Heart left ventricle (tissue), 16 donors: ENCODE results near the gene TFDP3. TPM values are rescaled to one million over a fixed set of nuclear protein-coding genes. Genes with fewer than 3 reads are reported as not detected.

ENCODE experiments used
- ATAC-seq, 4 donors: fragments of 200-7000 bp; cut with Tn5 transposase; one replicate each; pipeline ENCODE4 v1.9.1; 2020 to 2022; ENCODE audit warnings: moderate library complexity in 4 of 4, mild to moderate bottlenecking in 3 of 4, moderate number of reproducible peaks in 1 of 4
- DNase-seq, 5 donors: peaks; one replicate each; pipeline ENCODE4 v3.0.0-alpha.2; 2020
- H3K27ac ChIP-seq, 12 donors: fragments of 200-600 bp; sonication (generic) in 4 of 12; one replicate each; pipeline versions ENCODE4 v1.5.0 to v1.8.0; 2016 to 2022; ENCODE audit warnings: mild to moderate bottlenecking in 2 of 12
- H3K27me3 ChIP-seq, 9 donors: fragments of 200-600 bp; sonication (generic) in 2 of 9; one replicate each; pipeline versions ENCODE4 v1.5.1 to v1.8.0; 2016 to 2022; ENCODE audit warnings: mild to moderate bottlenecking in 3 of 9
- H3K36me3 ChIP-seq, 9 donors: fragments of 200-600 bp; sonication (generic) in 2 of 9; one replicate each; pipeline versions ENCODE4 v1.5.0 to v1.8.0; 2018 to 2022; ENCODE audit warnings: mild to moderate bottlenecking in 2 of 9
- H3K4me1 ChIP-seq, 12 donors: fragments of 200-600 bp; sonication (generic) in 4 of 12; one replicate each; pipeline versions ENCODE4 v1.5.0 to v1.8.0; 2016 to 2022; ENCODE audit warnings: mild to moderate bottlenecking in 3 of 12
- H3K4me3 ChIP-seq, 12 donors: fragments of 200-600 bp; sonication (generic) in 4 of 12; one replicate each; pipeline versions ENCODE4 v1.5.0 to v1.8.0; 2017 to 2022; ENCODE audit warnings: mild to moderate bottlenecking in 9 of 12, moderate library complexity in 4 of 12
- H3K9me3 ChIP-seq, 12 donors: fragments of 200-600 bp; sonication (generic) in 4 of 12; one replicate each; pipeline versions ENCODE4 v1.5.0 to v1.8.0; 2016 to 2022; ENCODE audit warnings: mild to moderate bottlenecking in 1 of 12
- POLR2A ChIP-seq, 2 donors: fragments of 450-650 bp; IDR thresholded peaks; one replicate each; pipeline ENCODE4 v1.6.1; 2017; ENCODE audit warnings: antibody characterized with exemption in 2 of 2, mild to moderate bottlenecking in 2 of 2, moderate library complexity in 2 of 2
- WGBS, 4 donors: extraction: QIAGEN DNeasy Blood & Tissue Kit in 2 of 4; methylation state at CpG; one replicate each; pipeline versions ENCODE4 v1.1.5 to v1.1.7; 2013 to 2018; 5-methylcytosine and 5-hydroxymethylcytosine counted together
- intact Hi-C, 10 donors: fragments of 100-400 bp; cut with DNase I; formaldehyde crosslinking; loops; one replicate each; pipeline versions ENCODE4 v1.11.1 to v1.14.2; 2022
- polyA plus RNA-seq, 2 donors: library from polyadenylated mRNA; stranded (reverse); fragments of 200-250 nt; gene quantifications; one replicate each; pipeline ENCODE4 v1.2.3, GENCODE V29; 2013
- total RNA-seq, 9 donors: library from RNA; depleted of rRNA in 2 of 9; stranded (reverse); fragments of >200 nt in 2 of 9; fragmentation: NEBNext Ultra II Directional in 3 of 9; extraction: Animal tissue kit (Norgen Biotek cat#: 25700) in 3 of 9; gene quantifications; one replicate each; pipeline versions ENCODE4 v1.1.0 to v1.2.4, GENCODE V29; 2016 to 2023
- TF ChIP-seq, protein P1 (sequence below), 12 donors: fragments of 200-600 bp; sonication (generic) in 4 of 12; IDR thresholded peaks; one replicate each; pipeline versions ENCODE4 v1.5.0 to v1.8.0; 2018 to 2022; ENCODE audit warnings: antibody characterized with exemption in 12 of 12, mild to moderate bottlenecking in 5 of 12
- donor health status: ischemic (EF 13 %, LVEDD 7.1; RV severe dilation, severe dysfunction).
- donor health status: healthy with polysubstance abuse.
- donor health status: DM: no; HTN: yes; CAD: no.
- donor health status: DM: no; HTN: no; CAD: no.
- donor health status: ischemic (EF 25% LVEDD 6.9; RV normal size, moderate dysfunction).
- donor health status: ischemic (EF 25% LVEDD 5.7; RV mildly dilated, moderate dysfunction).
- donor health status: healthy.
- donor health status: DM: yes; HTN: yes; CAD: no.
- donor health status: ischemic (EF 35%, LVEDD 5.7; RV mildly dilated, moderate dysfunction).
- donor health status: nonischemic (EF 11% LVEDD 7.7; RV severe dilation, severe dysfunction).
- donor health status: DM: yes; HTN: yes; CAD: no.
- donor health status: PGD.
- donor health status: ischemic (EF 29% LVEDD 5.4; RV normal size, mild dysfunction).
- donor health status: nonischemic (EF 23%, LVEDD 6.1; RV moderate dilation, normal function).

TFDP3 gene
- total and polyA plus RNA-seq, 11 donors: not detected

DNA sequence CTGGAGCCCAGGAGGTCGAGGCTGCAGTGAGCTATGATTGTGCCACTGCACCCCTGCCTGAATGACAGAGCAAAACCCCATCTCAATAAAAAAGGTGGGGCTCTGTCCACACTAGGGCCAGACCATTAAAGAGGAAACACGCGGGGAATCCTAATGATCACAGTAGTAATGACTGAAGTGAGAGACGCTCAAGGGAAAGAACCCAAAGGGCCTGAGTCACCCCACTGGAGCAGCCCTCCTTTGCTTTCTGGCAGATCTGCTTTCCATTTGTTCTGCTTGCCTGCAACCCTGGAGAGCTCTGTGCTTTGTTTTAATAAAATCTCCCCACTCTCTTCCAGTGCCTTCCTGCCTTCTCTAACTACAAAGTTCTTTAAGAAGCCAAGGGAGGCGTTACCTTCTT is 5.0 kb downstream of the TFDP3 start:
- no peak overlapping the region for H3K27ac ChIP-seq
- ATAC-seq (no peak), DNase-seq (no peak)
- H3K4me3 ChIP-seq: no peak overlapping the region
- peaks cover 0 to 12% (median 0%) of the 10 kb centered on the region in 9 donors for H3K27me3 ChIP-seq
- H3K4me1 ChIP-seq: no peaks in the 10 kb centered on the region
- no peaks in the 10 kb centered on the region for H3K9me3 ChIP-seq
- no peaks in the 10 kb centered on the region for H3K36me3 ChIP-seq
- no peak for TF ChIP-seq POLR2A (IDR thresholded peaks at IDR 0.05)
- TF ChIP-seq, protein P1, sequence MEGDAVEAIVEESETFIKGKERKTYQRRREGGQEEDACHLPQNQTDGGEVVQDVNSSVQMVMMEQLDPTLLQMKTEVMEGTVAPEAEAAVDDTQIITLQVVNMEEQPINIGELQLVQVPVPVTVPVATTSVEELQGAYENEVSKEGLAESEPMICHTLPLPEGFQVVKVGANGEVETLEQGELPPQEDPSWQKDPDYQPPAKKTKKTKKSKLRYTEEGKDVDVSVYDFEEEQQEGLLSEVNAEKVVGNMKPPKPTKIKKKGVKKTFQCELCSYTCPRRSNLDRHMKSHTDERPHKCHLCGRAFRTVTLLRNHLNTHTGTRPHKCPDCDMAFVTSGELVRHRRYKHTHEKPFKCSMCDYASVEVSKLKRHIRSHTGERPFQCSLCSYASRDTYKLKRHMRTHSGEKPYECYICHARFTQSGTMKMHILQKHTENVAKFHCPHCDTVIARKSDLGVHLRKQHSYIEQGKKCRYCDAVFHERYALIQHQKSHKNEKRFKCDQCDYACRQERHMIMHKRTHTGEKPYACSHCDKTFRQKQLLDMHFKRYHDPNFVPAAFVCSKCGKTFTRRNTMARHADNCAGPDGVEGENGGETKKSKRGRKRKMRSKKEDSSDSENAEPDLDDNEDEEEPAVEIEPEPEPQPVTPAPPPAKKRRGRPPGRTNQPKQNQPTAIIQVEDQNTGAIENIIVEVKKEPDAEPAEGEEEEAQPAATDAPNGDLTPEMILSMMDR (IDR thresholded peaks at IDR 0.05): no peak
- intact Hi-C loops: no loop called here
- WGBS, 4 donors: 69 to 84% (median 74%) methylated on average over 5 of the region's 5 CpGs

DNA sequence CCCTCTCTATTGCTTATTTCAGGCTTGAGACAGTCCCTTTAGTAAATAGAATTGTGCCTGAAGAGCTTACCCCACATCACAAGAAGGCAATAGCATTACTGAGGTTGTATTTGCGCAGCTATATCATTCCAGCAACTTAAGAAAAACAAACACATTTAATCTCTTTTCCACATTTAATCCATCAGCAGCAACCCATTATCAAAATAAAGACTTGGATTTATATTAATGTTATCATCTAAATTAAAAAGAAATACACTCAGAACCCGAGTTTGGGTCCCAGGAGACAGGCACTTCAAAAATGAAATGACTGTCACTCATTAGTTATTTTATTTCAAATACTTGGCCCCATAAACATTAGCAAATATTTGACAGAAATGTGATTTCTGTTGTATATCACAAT is 10.4 kb downstream of the TFDP3 start:
- TF ChIP-seq, protein P1 (IDR thresholded peaks at IDR 0.05): no peak
- TF ChIP-seq POLR2A (IDR thresholded peaks at IDR 0.05): no peak
- intact Hi-C loops: no loop called here
- ATAC-seq (no peak), DNase-seq (no peak)
- WGBS, 4 donors: 57 to 67% (median 61%) methylated on average over 2 of the region's 2 CpGs
- H3K4me3 ChIP-seq: no peak overlapping the region
- no peak overlapping the region for H3K27ac ChIP-seq
- no peaks in the 10 kb centered on the region for H3K9me3 ChIP-seq
- no peaks in the 10 kb centered on the region for H3K4me1 ChIP-seq
- H3K27me3 ChIP-seq: peaks cover 0 to 14% (median 0%) of the 10 kb centered on the region in 9 donors
- no peaks in the 10 kb centered on the region for H3K36me3 ChIP-seq

DNA sequence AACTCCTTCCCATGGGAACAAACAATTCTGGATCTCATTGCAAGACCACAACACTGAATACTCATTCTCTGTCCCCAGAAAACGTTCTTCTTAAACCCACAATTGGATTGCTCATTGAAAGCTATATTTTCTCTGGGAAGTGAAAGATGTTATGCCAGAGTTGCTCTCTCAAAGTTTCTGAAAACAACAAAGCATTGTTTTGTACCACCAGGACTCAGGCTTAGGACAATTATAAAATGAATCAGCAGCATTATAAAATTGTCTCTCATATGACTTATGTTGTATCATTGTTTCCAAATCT is 26.5 kb downstream of the TFDP3 start:
- H3K36me3 ChIP-seq: no peaks in the 10 kb centered on the region
- H3K27ac ChIP-seq: no peak overlapping the region
- TF ChIP-seq, protein P1 (IDR thresholded peaks at IDR 0.05): no peak
- TF ChIP-seq POLR2A (IDR thresholded peaks at IDR 0.05): no peak
- intact Hi-C loops: no loop called here
- no peaks in the 10 kb centered on the region for H3K9me3 ChIP-seq
- ATAC-seq: no peak
- H3K27me3 ChIP-seq: peaks cover 0 to 8% (median 0%) of the 10 kb centered on the region in 9 donors
- no peaks in the 10 kb centered on the region for H3K4me1 ChIP-seq
- DNase-seq: no peak
- WGBS, 4 donors: 14 to 33% (median 27%) methylated on average over 1 of the region's 1 CpG
- no peak overlapping the region for H3K4me3 ChIP-seq

DNA sequence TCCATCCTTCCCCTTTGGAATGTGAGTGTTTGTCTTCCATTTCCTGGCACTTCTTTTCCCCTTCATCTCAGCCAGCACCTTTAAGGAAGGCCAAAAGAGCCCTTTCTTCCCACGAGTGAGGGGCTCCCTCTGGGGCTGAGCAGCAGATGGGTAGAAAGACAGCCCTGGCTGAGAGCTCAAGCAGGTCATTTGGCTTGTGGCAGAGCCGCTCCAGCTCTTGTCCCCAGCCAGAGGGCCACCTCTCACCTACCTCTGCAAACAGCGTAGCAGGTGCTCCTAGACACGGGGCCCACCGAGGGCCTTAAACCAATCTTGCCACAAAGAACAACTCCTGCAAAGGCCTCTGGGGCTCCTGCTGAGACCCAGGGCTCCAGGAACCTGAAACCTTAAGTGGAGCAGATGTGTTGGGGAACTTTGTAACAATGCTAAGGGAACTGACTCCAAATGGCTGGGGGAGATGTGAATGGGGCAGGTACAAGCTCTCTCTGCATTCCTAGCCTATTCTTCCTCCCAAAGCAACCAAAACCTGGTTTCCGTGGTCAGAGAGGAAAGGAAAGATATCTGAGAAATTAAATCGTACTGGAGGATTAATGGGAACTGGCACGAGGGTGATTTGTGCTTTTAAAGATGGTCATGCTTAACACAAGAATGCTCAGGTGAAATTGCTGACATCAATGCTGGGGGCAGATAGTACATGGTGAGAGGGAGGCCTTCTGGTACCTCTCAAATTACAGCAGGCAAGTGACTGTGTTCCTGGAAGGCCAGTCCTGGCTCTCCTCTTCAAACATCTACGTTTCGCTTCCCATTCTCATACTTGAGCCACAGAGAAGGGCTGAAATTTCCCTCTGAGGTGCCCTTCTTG is 27.0 kb downstream of the TFDP3 start:
- intact Hi-C loops: no loop called here
- H3K36me3 ChIP-seq: no peaks in the 10 kb centered on the region
- 67 to 80% (median 75%) methylated on average over 9 to 10 of the region's 10 CpGs for WGBS, 4 donors
- DNase-seq (no peak), ATAC-seq (no peak)
- H3K4me3 ChIP-seq: no peak overlapping the region
- TF ChIP-seq, protein P1 (IDR thresholded peaks at IDR 0.05): no peak
- no peak for TF ChIP-seq POLR2A (IDR thresholded peaks at IDR 0.05)
- H3K4me1 ChIP-seq: no peaks in the 10 kb centered on the region
- peaks cover 0 to 8% (median 0%) of the 10 kb centered on the region in 9 donors for H3K27me3 ChIP-seq
- no peaks in the 10 kb centered on the region for H3K9me3 ChIP-seq
- no peak overlapping the region for H3K27ac ChIP-seq
